ENCODE measurements around the gene SLBP. TPM values are rescaled to one million over a fixed set of nuclear protein-coding genes. Genes with fewer than 3 reads are reported as not detected.

SLBP gene
- total RNA-seq, 1 donor from 2014 or later = 45.8 TPM

GRCh38 chr4:1758306-1759121 is 46.4 kb upstream of the SLBP start:
- Mint-ChIP-seq H3K4me1 (peaks cover 10% of the 10 kb centered on the region), H3K4me3 (no peak overlapping the region), H3K36me3 (no peaks in the 10 kb centered on the region), H3K27me3 (ENCODE audit: low read depth) (no peaks in the 10 kb centered on the region), H3K9me3 (no peaks in the 10 kb centered on the region), H3K27ac (no peak overlapping the region)
- TF ChIP-seq CTCF (IDR thresholded peaks at IDR 0.05; ENCODE audit: unreplicated experiment) = no peak
- no peak for DNase-seq (ENCODE audit: low spot score in 2 of 2, unreplicated experiment in 2 of 2)

GRCh38 chr4:1757836-1758235 is 45.7 kb upstream of the SLBP start:
- Mint-ChIP-seq H3K27ac (no peak overlapping the region), H3K4me3 (no peak overlapping the region), H3K27me3 (ENCODE audit: low read depth) (no peaks in the 10 kb centered on the region), H3K36me3 (no peaks in the 10 kb centered on the region), H3K4me1 (peaks cover 10% of the 10 kb centered on the region), H3K9me3 (no peaks in the 10 kb centered on the region)
- no peak for DNase-seq (ENCODE audit: low spot score in 2 of 2, unreplicated experiment in 2 of 2)
- no peak for TF ChIP-seq CTCF (IDR thresholded peaks at IDR 0.05; ENCODE audit: unreplicated experiment)

GRCh38 chr4:1756893-1757779 is 45.0 kb upstream of the SLBP start:
- Mint-ChIP-seq H3K4me1 (peaks cover 10% of the 10 kb centered on the region), H3K27ac (no peak overlapping the region), H3K4me3 (no peak overlapping the region)

GRCh38 chr4:1756079-1756478 is 44.0 kb upstream of the SLBP start:
- Mint-ChIP-seq H3K4me1 (peaks cover 10% of the 10 kb centered on the region), H3K9me3 (no peaks in the 10 kb centered on the region), H3K4me3 (no peak overlapping the region), H3K36me3 (no peaks in the 10 kb centered on the region), H3K27me3 (ENCODE audit: low read depth) (no peaks in the 10 kb centered on the region), H3K27ac (no peak overlapping the region)
- no peak for DNase-seq (ENCODE audit: low spot score in 2 of 2, unreplicated experiment in 2 of 2)
- TF ChIP-seq CTCF (IDR thresholded peaks at IDR 0.05; ENCODE audit: unreplicated experiment) = no peak

More at GRCh38 chr4:1756893-1757779, 45.0 kb upstream of the SLBP start:
- TF ChIP-seq CTCF (IDR thresholded peaks at IDR 0.05; ENCODE audit: unreplicated experiment) = no peak
- H3K36me3 Mint-ChIP-seq = no peaks in the 10 kb centered on the region
- DNase-seq (ENCODE audit: low spot score in 2 of 2, unreplicated experiment in 2 of 2) = no peak
- H3K9me3 Mint-ChIP-seq = no peaks in the 10 kb centered on the region
- no peaks in the 10 kb centered on the region for H3K27me3 Mint-ChIP-seq (ENCODE audit: low read depth)

- peaks cover 10% of the 10 kb centered on the region for H3K4me1 Mint-ChIP-seq
- DNase-seq (ENCODE audit: low spot score in 2 of 2, unreplicated experiment in 2 of 2) = no peak
- H3K27me3 Mint-ChIP-seq (ENCODE audit: low read depth) = no peaks in the 10 kb centered on the region
- no peak overlapping the region for H3K27ac Mint-ChIP-seq
- TF ChIP-seq CTCF (IDR thresholded peaks at IDR 0.05; ENCODE audit: unreplicated experiment) = no peak
- H3K4me3 Mint-ChIP-seq = no peak overlapping the region
- no peaks in the 10 kb centered on the region for H3K9me3 Mint-ChIP-seq
- no peaks in the 10 kb centered on the region for H3K36me3 Mint-ChIP-seq
These were observed 43.2 kb upstream of the SLBP start for GRCh38 chr4:1755297-1755696.
